Measurements from ENCODE around the gene GAS7.

DNA sequence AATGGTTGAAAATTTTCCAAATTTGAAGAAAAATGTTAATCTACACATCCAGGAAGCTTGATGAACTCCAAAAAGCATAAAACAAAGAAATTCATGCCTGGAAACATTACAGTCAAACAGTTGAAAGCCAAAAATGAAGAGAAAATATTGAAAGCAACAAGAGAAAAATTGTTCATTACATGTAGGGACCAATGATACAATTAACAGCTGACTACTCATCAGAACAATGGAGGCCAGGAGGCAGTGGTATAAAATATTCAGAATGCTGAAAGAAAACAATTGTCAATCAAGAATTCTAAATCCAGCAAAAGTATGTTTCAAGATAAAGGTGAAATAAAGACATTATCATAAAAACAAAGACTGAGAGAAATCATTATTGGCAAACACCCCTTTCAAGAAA lies 315.0 kb downstream of the GAS7 start:
- TF ChIP-seq SPI1 (IDR thresholded peaks at IDR 0.05; ENCODE audit: borderline replicate concordance, insufficient read depth, low read depth, low read length) (no peak), CREB1 (IDR thresholded peaks at IDR 0.05; ENCODE audit: low read depth) (no peak), ZNF274 (IDR thresholded peaks at IDR 0.05; ENCODE audit: insufficient read depth, insufficient read length) (no peak), ATF2 (IDR thresholded peaks at IDR 0.05; ENCODE audit: low read length) (no peak), POLR2AphosphoS5 (IDR thresholded peaks at IDR 0.05; ENCODE audit: low read length) (no peak), USF2 (IDR thresholded peaks at IDR 0.05; ENCODE audit: borderline replicate concordance, low read depth, low read length) (no peak), CHD1 (IDR thresholded peaks at IDR 0.05; ENCODE audit: low read depth, low read length) (no peak), FOS (IDR thresholded peaks at IDR 0.05; ENCODE audit: borderline replicate concordance, extremely low read depth, insufficient read length) (no peak), ELK1 (IDR thresholded peaks at IDR 0.05; ENCODE audit: low read depth, low read length) (no peak), SMC3 (IDR thresholded peaks at IDR 0.05; ENCODE audit: borderline replicate concordance, low read length) (no peak)
- TF ChIP-seq, protein P1, sequence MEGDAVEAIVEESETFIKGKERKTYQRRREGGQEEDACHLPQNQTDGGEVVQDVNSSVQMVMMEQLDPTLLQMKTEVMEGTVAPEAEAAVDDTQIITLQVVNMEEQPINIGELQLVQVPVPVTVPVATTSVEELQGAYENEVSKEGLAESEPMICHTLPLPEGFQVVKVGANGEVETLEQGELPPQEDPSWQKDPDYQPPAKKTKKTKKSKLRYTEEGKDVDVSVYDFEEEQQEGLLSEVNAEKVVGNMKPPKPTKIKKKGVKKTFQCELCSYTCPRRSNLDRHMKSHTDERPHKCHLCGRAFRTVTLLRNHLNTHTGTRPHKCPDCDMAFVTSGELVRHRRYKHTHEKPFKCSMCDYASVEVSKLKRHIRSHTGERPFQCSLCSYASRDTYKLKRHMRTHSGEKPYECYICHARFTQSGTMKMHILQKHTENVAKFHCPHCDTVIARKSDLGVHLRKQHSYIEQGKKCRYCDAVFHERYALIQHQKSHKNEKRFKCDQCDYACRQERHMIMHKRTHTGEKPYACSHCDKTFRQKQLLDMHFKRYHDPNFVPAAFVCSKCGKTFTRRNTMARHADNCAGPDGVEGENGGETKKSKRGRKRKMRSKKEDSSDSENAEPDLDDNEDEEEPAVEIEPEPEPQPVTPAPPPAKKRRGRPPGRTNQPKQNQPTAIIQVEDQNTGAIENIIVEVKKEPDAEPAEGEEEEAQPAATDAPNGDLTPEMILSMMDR (IDR thresholded peaks at IDR 0.05 in 2 of 3, conservative IDR thresholded peaks at IDR 0.05 in 1 of 3; ENCODE audit: control insufficient read depth in 2 of 3, extremely low read depth in 1 of 3, insufficient read depth in 1 of 3, low read depth in 3 of 3, low read length in 3 of 3): no peak
